Ectodermal cell (in vitro differentiated cells): ENCODE data around the gene ABCA10.
"Not testable (repeated sequence)": the region's sequence is repeated elsewhere in the genome, so short reads cannot be mapped to it uniquely, and the experiment has no call there.

Source experiments
- H3K27ac ChIP-seq: 2 replicates; pipeline ENCODE4 v1.7.0; 2013; ENCODE audit warnings: mild to moderate bottlenecking, low read depth, low read length; ENCODE audit not compliant: insufficient read depth, poor library complexity, severe bottlenecking
- H3K27me3 ChIP-seq: 2 replicates; pipeline ENCODE4 v1.7.0; 2013; ENCODE audit warnings: mild to moderate bottlenecking, low read length; ENCODE audit not compliant: insufficient read depth, control insufficient read depth, poor library complexity, severe bottlenecking
- H3K36me3 ChIP-seq: one replicate; pipeline ENCODE4 v1.7.0; 2013; ENCODE audit warnings: low read length; ENCODE audit not compliant: control insufficient read depth, insufficient read depth
- H3K4me1 ChIP-seq: one replicate; pipeline ENCODE4 v1.7.0; 2013; ENCODE audit warnings: low read length; ENCODE audit not compliant: control insufficient read depth, insufficient read depth
- H3K4me3 ChIP-seq: 2 replicates; pipeline ENCODE4 v1.7.0; 2013; ENCODE audit warnings: low read depth, low read length, control low read depth; ENCODE audit not compliant: insufficient read depth
- H3K9me3 ChIP-seq: 2 replicates; pipeline ENCODE4 v1.7.0; 2013; ENCODE audit warnings: mild to moderate bottlenecking, low read length, moderate library complexity; ENCODE audit not compliant: control insufficient read depth
- WGBS, 2 experiments: methylation state at CpG; one replicate each; pipeline ENCODE4 v1.1.7; 2013; ENCODE audit warnings: missing lambda C conversion rate in 2 of 2; 5-methylcytosine and 5-hydroxymethylcytosine counted together

The ABCA10 gene

GRCh38 chr17:69173118-69173517 is 55.5 kb downstream of the ABCA10 start:
- H3K27me3 ChIP-seq, result no peaks in the 10 kb centered on the region
- no peak overlapping the region for H3K27ac ChIP-seq
- no peaks in the 10 kb centered on the region for H3K4me1 ChIP-seq
- no peaks in the 10 kb centered on the region for H3K9me3 ChIP-seq
- H3K36me3 ChIP-seq, result no peaks in the 10 kb centered on the region
- H3K4me3 ChIP-seq, result no peak overlapping the region
- WGBS, 2 experiments, result 76 to 79% methylated on average over 2 of the region's 2 CpGs

GRCh38 chr17:69170377-69170776 is 58.2 kb downstream of the ABCA10 start:
- Histone ChIP-seq H3K27me3 (no peaks in the 10 kb centered on the region), H3K36me3 (no peaks in the 10 kb centered on the region), H3K4me1 (no peaks in the 10 kb centered on the region), H3K4me3 (no peak overlapping the region), H3K9me3 (no peaks in the 10 kb centered on the region), H3K27ac (no peak overlapping the region)

GRCh38 chr17:69168642-69169041 is 60.0 kb downstream of the ABCA10 start:
- not testable (repeated sequence) for H3K36me3 ChIP-seq, H3K4me3 ChIP-seq, H3K27ac ChIP-seq, H3K27me3 ChIP-seq, H3K4me1 ChIP-seq, H3K9me3 ChIP-seq

- no peaks in the 10 kb centered on the region for H3K9me3 ChIP-seq
- H3K4me3 ChIP-seq, result no peak overlapping the region
- WGBS, 2 experiments, result 91 to 93% methylated on average over 2 of the region's 2 CpGs
- H3K27ac ChIP-seq, result no peak overlapping the region
- H3K27me3 ChIP-seq, result no peaks in the 10 kb centered on the region
- H3K36me3 ChIP-seq, result no peaks in the 10 kb centered on the region
- no peaks in the 10 kb centered on the region for H3K4me1 ChIP-seq
Observed at GRCh38 chr17:69166957-69167356, 61.7 kb downstream of the ABCA10 start.

- no peaks in the 10 kb centered on the region for H3K27me3 ChIP-seq
- no peak overlapping the region for H3K27ac ChIP-seq
- no peaks in the 10 kb centered on the region for H3K9me3 ChIP-seq
- H3K36me3 ChIP-seq, result no peaks in the 10 kb centered on the region
- no peak overlapping the region for H3K4me3 ChIP-seq
- H3K4me1 ChIP-seq, result no peaks in the 10 kb centered on the region
Observed at GRCh38 chr17:69164206-69164605, 64.4 kb downstream of the ABCA10 start.

- Histone ChIP-seq H3K27ac (no peak overlapping the region), H3K27me3 (no peaks in the 10 kb centered on the region), H3K4me3 (no peak overlapping the region), H3K36me3 (no peaks in the 10 kb centered on the region), H3K4me1 (no peaks in the 10 kb centered on the region), H3K9me3 (no peaks in the 10 kb centered on the region)
Observed at GRCh38 chr17:69159418-69159817, 69.2 kb downstream of the ABCA10 start.

- H3K9me3 ChIP-seq, result no peaks in the 10 kb centered on the region
- WGBS, 2 experiments, result 86 to 97% methylated on average over 2 of the region's 2 CpGs
- H3K4me3 ChIP-seq, result no peak overlapping the region
- H3K27ac ChIP-seq, result no peak overlapping the region
- no peaks in the 10 kb centered on the region for H3K4me1 ChIP-seq
- no peaks in the 10 kb centered on the region for H3K27me3 ChIP-seq
- no peaks in the 10 kb centered on the region for H3K36me3 ChIP-seq
Observed at GRCh38 chr17:69154267-69154666, 74.4 kb downstream of the ABCA10 start.

GRCh38 chr17:69150333-69150732 is 78.3 kb downstream of the ABCA10 start:
- Histone ChIP-seq H3K36me3 (no peaks in the 10 kb centered on the region), H3K4me3 (no peak overlapping the region), H3K4me1 (no peaks in the 10 kb centered on the region), H3K27me3 (no peaks in the 10 kb centered on the region), H3K27ac (no peak overlapping the region), H3K9me3 (no peaks in the 10 kb centered on the region)
- 100% methylated on average over 1 of the region's 1 CpG; no CpG with 5 or more reads in 1 of the 2 experiments for WGBS, 2 experiments

GRCh38 chr17:69147460-69147859 is 81.2 kb downstream of the ABCA10 start:
- Histone ChIP-seq H3K27me3 (no peaks in the 10 kb centered on the region), H3K4me1 (no peaks in the 10 kb centered on the region), H3K9me3 (no peaks in the 10 kb centered on the region), H3K27ac (no peak overlapping the region), H3K4me3 (no peak overlapping the region), H3K36me3 (no peaks in the 10 kb centered on the region)
- 85 to 92% methylated on average over 2 of the region's 2 CpGs for WGBS, 2 experiments

- Histone ChIP-seq H3K27ac (no peak overlapping the region), H3K4me1 (no peaks in the 10 kb centered on the region)
- 87 to 92% methylated on average over 2 of the region's 2 CpGs for WGBS, 2 experiments
Observed at GRCh38 chr17:69144331-69145255, 84.0 kb downstream of the ABCA10 start.

More at GRCh38 chr17:69144331-69145255, 84.0 kb downstream of the ABCA10 start:
- Histone ChIP-seq H3K36me3 (no peaks in the 10 kb centered on the region), H3K27me3 (no peaks in the 10 kb centered on the region), H3K9me3 (no peaks in the 10 kb centered on the region), H3K4me3 (no peak overlapping the region)
